ENCODE data around the gene DRC7. TPM values are rescaled to one million over a fixed set of nuclear protein-coding genes. Genes with fewer than 3 reads are reported as not detected.

Gene DRC7
- total and polyA plus RNA-seq, 9 of the 15 experiments (the other 6 are each of a cell fraction or from before 2014, with no cell fraction given), result 0.04 to 0.33 (median 0.12) TPM; not detected in 3

GRCh38 chr16:57749856-57750452, 55.3 kb downstream of the DRC7 start:
- ATAC-seq (no peak), DNase-seq (ENCODE audit: extremely low read depth in 1 of 4, low spot score in 3 of 4) (no peak), FAIRE-seq (no peak)
- H3K9me3 ChIP-seq (replicated peaks; ENCODE audit: control insufficient read depth, insufficient read depth, low read depth, low read length), result no peaks in the 10 kb centered on the region
- no peaks in the 10 kb centered on the region for H3K27me3 ChIP-seq (ENCODE audit: control insufficient read depth in 2 of 2, insufficient read depth in 2 of 2, low read length in 2 of 2)
- H3K27ac ChIP-seq (ENCODE audit: extremely low read depth, low read depth, low read length), result no peak overlapping the region
- H3K9ac ChIP-seq (ENCODE audit: insufficient read depth in 1 of 2, low read depth in 2 of 2, low read length in 2 of 2), result no peak overlapping the region
- WGBS (ENCODE audit: insufficient coverage, low coverage, missing lambda C conversion rate), result 69% methylated on average over 5 of the region's 5 CpGs
- ChIA-PET POLR2A (no interaction called here), CTCF (ENCODE audit: low intra/inter-chr PET ratio) (no interaction called here)
- no peaks in the 10 kb centered on the region for H3K79me2 ChIP-seq (ENCODE audit: control insufficient read depth, insufficient read depth, low read length)
- no peaks in the 10 kb centered on the region for H3K9me1 ChIP-seq (ENCODE audit: control insufficient read depth, insufficient read depth, low read length)
- no peak overlapping the region for H3K4me3 ChIP-seq
- peaks cover 37% of the 10 kb centered on the region; the same call in 2 of the 3 replicates for H3K36me3 ChIP-seq (ENCODE audit: control insufficient read depth, insufficient read depth, low read length)
- no peaks in the 10 kb centered on the region for H4K20me1 ChIP-seq (replicated peaks; ENCODE audit: control insufficient read depth, insufficient read depth, low read length)
- TF ChIP-seq KDM5B (IDR thresholded peaks at IDR 0.05; ENCODE audit: insufficient replicate concordance, low read depth, low read length) (no peak), UBTF (IDR thresholded peaks at IDR 0.05; ENCODE audit: borderline replicate concordance in 1 of 2, low read depth in 2 of 2, low read length in 2 of 2) (no peak), BRCA1 (IDR thresholded peaks at IDR 0.05) (no peak), BRCA1 (CRISPR knock-in tag; IDR thresholded peaks at IDR 0.05) (no peak), HDAC6 (IDR thresholded peaks at IDR 0.05; ENCODE audit: low read depth, low read length) (no peak), ZFP36 (IDR thresholded peaks at IDR 0.05; ENCODE audit: low read depth, low read length, partially characterized antibody) (peak; percentile 94)
- H3K4me2 ChIP-seq (ENCODE audit: insufficient read depth, low read length), result no peak overlapping the region
- no peak overlapping the region for H2AFZ ChIP-seq (ENCODE audit: low read depth, low read length)
- intact Hi-C loops (cut with micrococcal nuclease), result no loop called here
- H3K4me1 ChIP-seq (replicated peaks in 1 of 2; ENCODE audit: control insufficient read depth in 2 of 2, insufficient read depth in 2 of 2, low read length in 2 of 2), result peaks cover 0 to 13% of the 10 kb centered on the region in 2 experiments; a peak in 1 of 5 replicates
- in situ Hi-C loops (cut with MboI), result loop anchor here (10.0 kb wide), 1 partner anchor 255 kb away; the partner anchor contains the start of genes USB1 and ZNF319
- no TSS peak for BruUV-seq (replicated peaks)
